H9 (cell line): ENCODE data around the gene SLC10A2. TPM values are rescaled to one million over a fixed set of nuclear protein-coding genes. Genes with fewer than 3 reads are reported as not detected.

Experiments used
- DNase-seq: peaks from one replicate; pipeline ENCODE4 v3.0.0-alpha.2; 2017
- H2AFZ ChIP-seq: one replicate; pipeline ENCODE4 v1.6.1; 2013; ENCODE audit warnings: mild to moderate bottlenecking, low read length, control low read depth, moderate library complexity
- H2AK5ac ChIP-seq: 2 replicates; pipeline ENCODE4 v1.6.1; 2013; ENCODE audit warnings: low read length, control low read depth, mixed read lengths; ENCODE audit not compliant: insufficient read length
- H2BK120ac ChIP-seq: one replicate; pipeline ENCODE4 v1.6.1; 2013; ENCODE audit warnings: low read depth, mild to moderate bottlenecking, low read length, control low read depth, inconsistent platforms; ENCODE audit not compliant: poor library complexity, severe bottlenecking
- H2BK12ac ChIP-seq: 2 replicates; pipeline ENCODE4 v1.6.1; 2013; ENCODE audit warnings: low read length, control low read depth, mixed read lengths, low read depth; ENCODE audit not compliant: insufficient read length
- H2BK15ac ChIP-seq: 2 replicates; pipeline ENCODE4 v1.6.1; 2013; ENCODE audit warnings: low read depth, low read length, control low read depth
- H2BK20ac ChIP-seq: one replicate; pipeline ENCODE4 v1.6.1; 2013; ENCODE audit warnings: low read depth, mild to moderate bottlenecking, low read length, control low read depth, inconsistent platforms; ENCODE audit not compliant: poor library complexity, severe bottlenecking
- H2BK5ac ChIP-seq: 2 replicates; pipeline ENCODE4 v1.6.1; 2013; ENCODE audit warnings: low read length, control low read depth, mixed read lengths; ENCODE audit not compliant: insufficient read length
- H3K14ac ChIP-seq: 2 replicates; pipeline ENCODE4 v1.6.1; 2013; ENCODE audit warnings: low read length, control low read depth; ENCODE audit not compliant: insufficient read depth
- H3K18ac ChIP-seq: 2 replicates; pipeline ENCODE4 v1.6.1; 2013; ENCODE audit warnings: low read depth, mild to moderate bottlenecking, mixed read lengths, low read length, control low read depth; ENCODE audit not compliant: insufficient read length
- H3K23ac ChIP-seq: 2 replicates; pipeline ENCODE4 v1.6.1; 2013; ENCODE audit warnings: low read length, control low read depth, mixed read lengths, low read depth; ENCODE audit not compliant: insufficient read length
- H3K23me2 ChIP-seq: 2 replicates; pipeline ENCODE4 v1.6.1; 2013; ENCODE audit warnings: low read depth, mild to moderate bottlenecking, mixed read lengths, low read length, control low read depth; ENCODE audit not compliant: insufficient read length, poor library complexity, severe bottlenecking
- H3K27ac ChIP-seq: 2 replicates; pipeline ENCODE4 v1.5.1; 2013; ENCODE audit warnings: low read length, control low read depth, mixed read lengths, low read depth; ENCODE audit not compliant: insufficient read length
- H3K27me3 ChIP-seq: 2 replicates; pipeline ENCODE4 v1.6.1; 2013; ENCODE audit warnings: low read length, control low read depth, inconsistent platforms; ENCODE audit not compliant: insufficient read depth
- H3K4ac ChIP-seq: 2 replicates; pipeline ENCODE4 v1.6.1; 2013; ENCODE audit warnings: low read depth, mild to moderate bottlenecking, control low read depth, inconsistent platforms, low read length, moderate library complexity
- H3K4me1 ChIP-seq: 2 replicates; pipeline ENCODE4 v1.6.1; 2013; ENCODE audit warnings: low read length, control low read depth, inconsistent platforms; ENCODE audit not compliant: insufficient read depth
- H3K4me2 ChIP-seq: 2 replicates; pipeline ENCODE4 v1.6.1; 2013; ENCODE audit warnings: low read length, control low read depth, mixed read lengths; ENCODE audit not compliant: insufficient read length, insufficient read depth
- H3K56ac ChIP-seq: 2 replicates; pipeline ENCODE4 v1.6.1; 2013; ENCODE audit warnings: low read depth, mild to moderate bottlenecking, mixed read lengths, low read length, control low read depth; ENCODE audit not compliant: insufficient read length
- H3K79me1 ChIP-seq: 2 replicates; pipeline ENCODE4 v1.6.1; 2013; ENCODE audit warnings: low read depth, mild to moderate bottlenecking, moderate library complexity, low read length, control low read depth, inconsistent platforms; ENCODE audit not compliant: insufficient read depth, poor library complexity, severe bottlenecking
- H3K79me2 ChIP-seq: 2 replicates; pipeline ENCODE4 v1.6.1; 2013; ENCODE audit warnings: low read length, control low read depth, inconsistent platforms; ENCODE audit not compliant: insufficient read depth
- H3K9ac ChIP-seq: 2 replicates; pipeline ENCODE4 v1.6.1; 2013; ENCODE audit warnings: low read length, control low read depth, mixed read lengths; ENCODE audit not compliant: insufficient read length; ENCODE audit errors: extremely low read depth
- H3K9me3 ChIP-seq: one replicate; pipeline ENCODE4 v1.6.1; 2013; ENCODE audit warnings: low read depth, low read length, inconsistent platforms; ENCODE audit not compliant: control insufficient read depth
- H3T11ph ChIP-seq: one replicate; pipeline ENCODE4 v1.6.1; 2013; ENCODE audit warnings: mild to moderate bottlenecking, low read length, control low read depth, inconsistent platforms
- H4K20me1 ChIP-seq: one replicate; pipeline ENCODE4 v1.6.1; 2013; ENCODE audit not compliant: control insufficient read depth, insufficient read length, insufficient read depth
- H4K5ac ChIP-seq: 2 replicates; pipeline ENCODE4 v1.6.1; 2013; ENCODE audit warnings: low read depth, mild to moderate bottlenecking, mixed read lengths, low read length, control low read depth; ENCODE audit not compliant: insufficient read length
- H4K8ac ChIP-seq: replicated peaks from 2 replicates; pipeline ENCODE4 v1.6.1; 2013; ENCODE audit warnings: low read length, control low read depth, mixed read lengths, low read depth; ENCODE audit not compliant: insufficient read length
- H4K91ac ChIP-seq: 2 replicates; pipeline ENCODE4 v1.6.1; 2013; ENCODE audit warnings: low read depth, mild to moderate bottlenecking, moderate library complexity, mixed read lengths, low read length, control low read depth; ENCODE audit not compliant: insufficient read length
- H3K27ac Mint-ChIP-seq, 3 experiments: 2 replicates in 2 of 3; 3 replicates in 1 of 3; pipeline ENCODE4 v1.8.0; 2020 to 2021; ENCODE audit warnings: mixed read lengths in 3 of 3, mild to moderate bottlenecking in 1 of 3, moderate library complexity in 1 of 3
- H3K27me3 Mint-ChIP-seq: 2 replicates; pipeline ENCODE4 v1.8.0; 2021; ENCODE audit warnings: low read depth, mild to moderate bottlenecking, moderate library complexity, mixed read lengths
- H3K36me3 Mint-ChIP-seq, 3 experiments: 2 replicates in 2 of 3; 3 replicates in 1 of 3; pipeline ENCODE4 v1.8.0; 2020 to 2021; ENCODE audit warnings: low read depth in 3 of 3, mixed read lengths in 3 of 3; ENCODE audit not compliant: insufficient read depth in 1 of 3
- H3K4me1 Mint-ChIP-seq, 2 experiments: 2 replicates each; pipeline ENCODE4 v1.8.0; 2020; ENCODE audit warnings: mixed read lengths in 2 of 2
- H3K4me3 Mint-ChIP-seq, 2 experiments: 2 replicates in 1 of 2; 3 replicates in 1 of 2; pipeline ENCODE4 v1.8.0; 2020 to 2021; ENCODE audit warnings: mild to moderate bottlenecking in 2 of 2, mixed read lengths in 2 of 2, moderate library complexity in 1 of 2
- H3K9me3 Mint-ChIP-seq, 2 experiments: 2 replicates in 1 of 2; 3 replicates in 1 of 2; pipeline ENCODE4 v1.8.0; 2020; ENCODE audit warnings: mild to moderate bottlenecking in 2 of 2, mixed read lengths in 2 of 2, moderate library complexity in 1 of 2
- WGBS: extraction: QIAGEN DNeasy Blood & Tissue Kit; methylation state at CpG from one replicate; pipeline ENCODE4 v1.1.7; 2013; ENCODE audit warnings: missing lambda C conversion rate, low lambda C conversion rate, mixed read lengths; ENCODE audit not compliant: insufficient read length; ENCODE audit errors: extremely low coverage; 5-methylcytosine and 5-hydroxymethylcytosine counted together
- total RNA-seq: library from RNA; stranded (reverse); gene quantifications from 2 replicates; pipeline ENCODE4 v1.2.1, GENCODE V29; 2021
- TF ChIP-seq, protein P1 (sequence below): fragments of 200-600 bp; sonication (generic); conservative IDR thresholded peaks from 3 replicates; pipeline ENCODE4 v1.8.0; 2021; ENCODE audit warnings: antibody characterized with exemption, mild to moderate bottlenecking

The SLC10A2 gene
- total RNA-seq, 1 experiment from 2014 or later, result not detected

- no peak overlapping the region for H2BK15ac ChIP-seq
- TF ChIP-seq, protein P1, sequence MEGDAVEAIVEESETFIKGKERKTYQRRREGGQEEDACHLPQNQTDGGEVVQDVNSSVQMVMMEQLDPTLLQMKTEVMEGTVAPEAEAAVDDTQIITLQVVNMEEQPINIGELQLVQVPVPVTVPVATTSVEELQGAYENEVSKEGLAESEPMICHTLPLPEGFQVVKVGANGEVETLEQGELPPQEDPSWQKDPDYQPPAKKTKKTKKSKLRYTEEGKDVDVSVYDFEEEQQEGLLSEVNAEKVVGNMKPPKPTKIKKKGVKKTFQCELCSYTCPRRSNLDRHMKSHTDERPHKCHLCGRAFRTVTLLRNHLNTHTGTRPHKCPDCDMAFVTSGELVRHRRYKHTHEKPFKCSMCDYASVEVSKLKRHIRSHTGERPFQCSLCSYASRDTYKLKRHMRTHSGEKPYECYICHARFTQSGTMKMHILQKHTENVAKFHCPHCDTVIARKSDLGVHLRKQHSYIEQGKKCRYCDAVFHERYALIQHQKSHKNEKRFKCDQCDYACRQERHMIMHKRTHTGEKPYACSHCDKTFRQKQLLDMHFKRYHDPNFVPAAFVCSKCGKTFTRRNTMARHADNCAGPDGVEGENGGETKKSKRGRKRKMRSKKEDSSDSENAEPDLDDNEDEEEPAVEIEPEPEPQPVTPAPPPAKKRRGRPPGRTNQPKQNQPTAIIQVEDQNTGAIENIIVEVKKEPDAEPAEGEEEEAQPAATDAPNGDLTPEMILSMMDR, result no peak
- no peak overlapping the region for H2BK20ac ChIP-seq
- H3K23me2 ChIP-seq, result no peaks in the 10 kb centered on the region
- no peak overlapping the region for H3K4me2 ChIP-seq
- no peak overlapping the region for H2BK12ac ChIP-seq
- H3K79me1 ChIP-seq, result no peaks in the 10 kb centered on the region
- H3K4ac ChIP-seq, result no peak overlapping the region
- H3K27me3 ChIP-seq, result no peaks in the 10 kb centered on the region
- no CpG with 5 or more reads among the region's 1 CpG for WGBS
- no peak overlapping the region for H4K5ac ChIP-seq
- no peaks in the 10 kb centered on the region for H3K79me2 ChIP-seq
- H2AK5ac ChIP-seq, result no peak overlapping the region
- H3K4me1 ChIP-seq, result no peaks in the 10 kb centered on the region
- H3K27ac ChIP-seq, result no peak overlapping the region
- no peak overlapping the region for H3K18ac ChIP-seq
- no peak overlapping the region for H2BK5ac ChIP-seq
- H3K36me3 Mint-ChIP-seq, result no peaks in the 10 kb centered on the region
- H3K23ac ChIP-seq, result no peak overlapping the region
- H3K9me3 ChIP-seq, result no peaks in the 10 kb centered on the region
- H3K56ac ChIP-seq, result no peak overlapping the region
- no peaks in the 10 kb centered on the region for H3K4me1 Mint-ChIP-seq
- H3T11ph ChIP-seq, result no peak overlapping the region
- no peaks in the 10 kb centered on the region for H4K20me1 ChIP-seq
- no peaks in the 10 kb centered on the region; a peak in 1 of 5 replicates for H3K9me3 Mint-ChIP-seq
- no peaks in the 10 kb centered on the region for H3K27me3 Mint-ChIP-seq
- H2AFZ ChIP-seq, result no peak overlapping the region
- H3K4me3 Mint-ChIP-seq, result no peak overlapping the region
- no peak overlapping the region for H4K8ac ChIP-seq
- no peak for DNase-seq
- H2BK120ac ChIP-seq, result no peak overlapping the region
- H4K91ac ChIP-seq, result no peak overlapping the region
- no peak overlapping the region for H3K14ac ChIP-seq
- H3K9ac ChIP-seq, result no peak overlapping the region
- no peak overlapping the region; a peak in 1 of 7 replicates for H3K27ac Mint-ChIP-seq
These were observed 63.9 kb downstream of the SLC10A2 start for GRCh38 chr13:103002279-103002678.
